KBM-7 (cell line): Measurements from ENCODE around the gene TIGD1.

Experiments used
- DNase-seq: peaks from one replicate; pipeline ENCODE4 v3.0.0-alpha.2; 2015
- in situ Hi-C: fragments of 300-500 bp; cut with MboI; formaldehyde crosslinking; loops from 2 replicates; pipeline ENCODE4 v1.14.3; 2020; ENCODE audit warnings: low sequenced_read_pairs, low pct_unique_long_range_greater_than_20kb, mixed read lengths

The TIGD1 gene

DNA sequence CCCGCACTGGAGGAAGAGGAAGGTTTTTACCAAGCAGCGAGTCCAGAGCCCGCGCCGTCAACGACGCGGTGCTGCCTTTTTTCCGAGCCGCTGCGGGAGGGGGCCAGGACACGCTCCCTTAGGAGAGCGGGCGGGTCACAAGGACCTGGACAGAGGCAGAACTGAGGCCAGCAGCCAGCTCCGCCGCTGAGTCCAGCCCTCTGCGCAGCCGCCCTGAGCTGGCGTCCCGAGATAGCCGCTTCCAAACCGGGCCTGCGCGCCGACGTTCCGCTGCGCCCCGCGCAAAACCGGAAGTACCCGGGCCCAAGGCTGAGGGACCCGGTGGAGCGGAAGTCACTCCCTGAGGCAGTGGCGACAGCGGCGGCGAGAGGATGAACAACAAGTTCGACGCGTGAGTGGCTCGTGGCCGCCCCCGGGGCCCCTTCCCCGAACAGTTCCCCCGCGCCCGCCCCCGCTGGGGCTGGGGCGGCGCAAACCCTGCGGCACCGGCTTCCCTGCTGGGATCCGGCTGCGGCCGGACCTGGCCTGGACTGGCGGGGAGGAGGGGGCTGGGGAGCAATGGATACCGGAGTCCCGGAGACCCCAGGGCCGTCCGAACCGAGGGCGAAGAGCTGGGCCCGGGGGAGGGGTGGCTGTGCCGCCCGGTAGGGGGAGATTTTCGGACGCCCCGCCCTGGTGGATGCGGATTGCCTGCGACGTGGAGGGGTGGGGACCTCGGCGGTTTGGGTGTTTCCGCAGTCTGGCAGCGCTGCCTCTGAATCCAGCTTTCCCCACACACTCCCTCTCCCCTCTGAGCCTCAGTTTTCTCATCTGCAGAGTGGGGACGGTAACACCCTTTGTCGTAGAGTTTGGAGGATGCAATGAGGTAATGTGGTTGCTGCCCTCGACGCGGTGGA lies at the start of gene TIGD1, which contains the start of gene EIF4E2:
TIGD1 (minus strand) TSS at position 204 of the 896 bp plus-strand sequence. CDS start 675 bp downstream, outside the sequence.
EIF4E2 (plus strand) TSS at position 336 of the 896 bp plus-strand sequence; CDS start at position 372, 36 bp downstream.
- in situ Hi-C loops, result no loop called here
- peak; percentile 93 for DNase-seq

- DNase-seq, result no peak
- in situ Hi-C loops, result no loop called here
Observed at GRCh38 chr2:232598293-232598692, 47.9 kb upstream of the TIGD1 start.

- in situ Hi-C loops, result no loop called here
- DNase-seq, result no peak
Observed at GRCh38 chr2:232597362-232598079, 47.2 kb upstream of the TIGD1 start.

- in situ Hi-C loops, result no loop called here
- no peak for DNase-seq
Observed at GRCh38 chr2:232593982-232594381, 43.6 kb upstream of the TIGD1 start.

- DNase-seq, result no peak
- in situ Hi-C loops, result no loop called here
Observed at GRCh38 chr2:232592772-232593395, 42.5 kb upstream of the TIGD1 start.

DNA sequence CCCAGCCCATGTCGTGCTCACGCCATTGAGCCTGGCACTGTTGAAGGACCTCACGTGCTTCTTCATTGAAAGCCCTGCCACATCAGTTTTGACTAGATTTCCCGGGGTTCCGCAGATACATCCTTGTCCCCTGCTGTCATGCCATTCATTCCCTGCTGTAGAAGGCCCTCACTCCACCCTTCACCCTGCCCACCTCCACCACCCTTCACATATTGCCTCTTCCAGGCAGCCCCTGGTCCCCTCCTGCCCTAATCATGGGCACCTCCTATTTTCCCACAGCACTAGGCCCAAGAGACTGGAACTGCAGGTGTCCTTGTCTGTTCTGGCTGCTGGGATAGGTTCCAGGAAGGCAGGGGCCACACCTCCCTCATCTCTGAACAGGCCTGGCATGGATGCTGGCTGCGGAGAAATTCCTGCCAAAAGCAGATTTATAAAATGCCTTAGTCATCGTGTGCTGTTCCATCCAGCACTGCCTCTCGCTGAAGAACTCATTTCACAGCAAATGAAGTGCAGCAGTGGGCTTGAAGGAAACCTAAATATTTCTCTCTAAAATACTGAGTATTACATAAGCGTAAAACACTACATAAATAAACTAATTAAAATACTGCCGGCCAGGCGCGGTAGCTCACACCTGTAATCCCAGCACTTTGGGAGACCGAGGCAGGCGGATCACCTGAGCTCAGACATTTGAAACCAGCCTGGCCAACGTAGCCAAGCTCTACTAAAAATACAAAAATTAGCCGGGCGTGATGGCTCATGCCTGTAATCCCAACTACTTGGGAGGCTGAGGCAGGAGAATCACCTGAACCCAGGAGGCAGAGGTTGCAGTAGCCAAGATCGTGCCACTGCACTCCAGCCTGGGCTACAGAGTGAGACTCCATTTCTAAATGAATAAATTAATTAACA lies 38.6 kb upstream of the TIGD1 start:
- in situ Hi-C loops, result no loop called here
- no peak for DNase-seq

- in situ Hi-C loops, result no loop called here
- DNase-seq, result no peak
Observed at GRCh38 chr2:232588031-232588430, 37.7 kb upstream of the TIGD1 start.

DNA sequence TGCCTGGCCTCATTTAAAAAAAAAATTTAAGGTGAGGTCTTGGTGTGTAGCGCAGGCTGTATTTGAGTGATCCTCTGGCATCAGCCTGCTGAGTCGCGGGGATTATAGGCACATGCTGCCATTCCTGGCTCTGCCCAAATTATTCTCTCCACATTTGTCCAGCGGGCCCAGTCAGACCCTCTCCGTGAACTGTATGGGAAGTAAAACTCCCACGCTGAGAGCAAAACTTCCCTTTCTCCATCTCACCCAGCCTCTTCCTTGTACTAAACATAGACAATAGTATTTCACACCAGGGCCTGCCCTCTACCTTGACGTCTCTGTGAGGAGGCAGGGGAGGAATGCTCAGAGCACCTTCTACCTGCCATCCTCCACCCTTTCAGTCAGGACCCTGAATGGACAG lies 37.2 kb upstream of the TIGD1 start:
- in situ Hi-C loops, result no loop called here
- DNase-seq, result peak; percentile 29

DNA sequence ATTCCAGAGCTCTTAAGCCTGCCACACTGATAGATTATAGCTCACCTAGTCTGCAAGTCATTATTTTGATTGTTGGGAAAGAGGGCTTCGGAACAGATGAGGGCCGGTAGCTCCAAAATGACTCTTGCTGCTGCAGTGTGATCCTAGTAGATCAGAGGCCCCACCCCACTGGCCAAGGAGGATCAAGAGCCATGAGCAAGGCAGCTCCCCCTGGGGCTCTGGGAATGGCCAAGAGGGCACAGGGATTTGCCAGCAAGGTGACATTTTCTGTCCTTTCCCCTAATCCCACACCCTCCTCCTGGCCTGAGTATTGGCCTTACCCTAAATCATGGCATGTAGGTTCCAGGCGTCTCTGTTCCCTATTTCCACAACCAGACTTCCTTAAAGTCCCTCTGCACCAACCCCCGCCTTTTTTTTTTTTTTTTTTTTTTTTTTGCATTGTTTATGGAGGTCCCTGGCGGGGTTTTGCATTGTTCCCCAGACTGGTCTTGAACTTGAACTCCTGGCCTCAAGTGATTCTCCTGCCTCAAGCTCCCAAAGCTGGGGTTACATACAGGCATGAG lies 36.7 kb upstream of the TIGD1 start:
- peak; percentile 18 for DNase-seq
- in situ Hi-C loops, result no loop called here

DNA sequence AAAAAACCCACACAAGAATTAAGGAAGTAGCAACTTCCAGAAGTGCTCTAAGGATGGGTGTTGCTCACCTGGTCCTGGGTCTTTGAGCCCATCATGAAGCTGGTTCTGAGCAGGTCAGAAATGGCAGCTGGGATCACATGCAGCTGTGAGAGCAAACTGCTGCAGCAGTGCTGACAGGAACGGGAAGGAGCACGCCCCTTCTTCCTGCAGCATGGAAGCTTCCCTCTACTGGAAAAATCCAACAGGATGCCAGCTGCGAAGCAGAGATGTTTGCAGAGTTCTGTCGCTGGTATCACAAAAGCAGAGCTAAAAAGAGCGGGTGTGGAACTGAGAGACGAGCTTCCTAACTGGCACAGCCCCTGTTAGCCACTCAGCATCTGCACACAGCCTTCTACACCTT lies 33.9 kb upstream of the TIGD1 start:
- in situ Hi-C loops, result no loop called here

DNA sequence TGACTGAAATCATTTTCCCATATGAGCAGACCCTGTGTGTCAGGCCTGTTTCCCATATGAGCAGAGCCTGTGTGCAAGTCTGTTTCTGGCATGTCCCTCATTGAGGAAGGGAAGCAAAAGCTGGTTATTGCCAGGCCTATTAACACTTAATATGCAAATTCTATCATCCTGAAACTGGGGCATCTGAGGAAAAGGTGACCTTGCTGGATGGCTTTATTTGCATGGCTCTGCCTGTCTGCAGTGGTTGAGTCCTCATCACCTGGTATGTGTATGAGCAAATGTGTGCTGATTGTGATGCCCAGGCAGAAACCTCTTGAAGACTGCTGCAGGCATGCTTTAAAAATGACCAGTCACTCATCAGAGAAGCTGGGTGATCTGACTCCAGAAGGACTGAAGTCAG lies 31.4 kb upstream of the TIGD1 start:
- in situ Hi-C loops, result no loop called here
- no peak for DNase-seq

More for the DNA sequence above, 33.9 kb upstream of the TIGD1 start:
- no peak for DNase-seq

DNA sequence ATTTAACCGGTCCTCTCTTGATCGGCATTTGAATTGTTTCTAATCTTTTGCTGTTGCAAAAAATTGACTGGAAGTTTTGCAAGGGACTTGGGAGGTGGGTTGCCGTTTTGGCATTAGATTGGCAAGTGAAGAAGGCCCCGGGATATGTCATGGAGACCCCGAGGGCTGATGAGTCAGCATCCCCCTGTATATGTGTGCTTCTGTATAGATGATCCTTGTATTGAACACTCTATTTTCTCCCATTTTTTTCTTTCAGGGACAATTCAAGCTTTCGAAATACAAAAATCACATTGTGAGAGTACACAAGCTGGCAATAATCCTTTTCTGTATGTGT lies 30.3 kb upstream of the TIGD1 start:
- in situ Hi-C loops, result no loop called here
- DNase-seq, result no peak

DNA sequence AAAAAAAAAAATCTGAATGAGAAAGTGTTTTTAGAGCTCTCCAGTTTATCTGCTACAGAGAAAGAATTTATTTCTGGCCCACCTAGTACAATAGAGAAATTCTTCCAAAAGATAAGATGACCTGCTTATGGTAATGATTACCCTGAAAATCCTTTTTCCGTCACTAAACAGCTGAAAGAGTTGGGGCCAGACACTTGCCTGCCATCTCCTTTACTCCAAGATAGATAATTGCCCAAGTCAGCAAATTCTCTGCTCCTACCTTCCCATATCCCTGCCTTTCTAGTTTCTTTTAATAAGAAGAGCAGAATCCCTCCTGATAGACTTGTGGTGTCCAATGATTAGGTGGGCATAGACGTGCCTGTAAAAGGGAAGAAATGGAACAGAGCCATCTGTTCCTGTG lies 28.3 kb upstream of the TIGD1 start:
- in situ Hi-C loops, result no loop called here
- no peak for DNase-seq

DNA sequence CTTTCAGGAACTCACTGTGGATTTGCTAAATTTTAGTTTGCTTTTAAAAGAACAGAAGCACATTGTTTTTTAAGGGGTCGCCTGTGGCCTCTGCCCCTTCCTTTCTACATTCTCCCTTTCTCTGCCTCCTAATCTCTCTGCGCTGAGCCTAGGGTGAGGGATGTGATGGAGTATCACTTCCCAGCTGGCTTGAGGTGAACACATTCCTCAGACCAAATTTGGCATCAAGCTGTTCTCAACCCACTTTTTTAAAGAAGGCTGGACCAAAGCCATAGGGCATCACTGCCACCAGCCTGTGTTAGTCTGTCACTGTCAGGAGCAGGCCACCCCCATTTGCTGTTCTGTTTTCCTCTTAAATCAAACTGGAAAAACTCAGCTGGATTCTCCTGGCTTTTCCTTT lies 27.5 kb upstream of the TIGD1 start:
- in situ Hi-C loops, result no loop called here

GRCh38 chr2:232576995-232577394 lies 26.6 kb upstream of the TIGD1 start:
- in situ Hi-C loops, result no loop called here

More for the DNA sequence above, 27.5 kb upstream of the TIGD1 start:
- DNase-seq, result no peak

GRCh38 chr2:232575404-232575746 lies 25.0 kb upstream of the TIGD1 start:
- in situ Hi-C loops, result no loop called here
- no peak for DNase-seq

More at GRCh38 chr2:232576995-232577394, 26.6 kb upstream of the TIGD1 start:
- no peak for DNase-seq

GRCh38 chr2:232574674-232575403 lies 24.5 kb upstream of the TIGD1 start:
- DNase-seq, result no peak
- in situ Hi-C loops, result no loop called here

DNA sequence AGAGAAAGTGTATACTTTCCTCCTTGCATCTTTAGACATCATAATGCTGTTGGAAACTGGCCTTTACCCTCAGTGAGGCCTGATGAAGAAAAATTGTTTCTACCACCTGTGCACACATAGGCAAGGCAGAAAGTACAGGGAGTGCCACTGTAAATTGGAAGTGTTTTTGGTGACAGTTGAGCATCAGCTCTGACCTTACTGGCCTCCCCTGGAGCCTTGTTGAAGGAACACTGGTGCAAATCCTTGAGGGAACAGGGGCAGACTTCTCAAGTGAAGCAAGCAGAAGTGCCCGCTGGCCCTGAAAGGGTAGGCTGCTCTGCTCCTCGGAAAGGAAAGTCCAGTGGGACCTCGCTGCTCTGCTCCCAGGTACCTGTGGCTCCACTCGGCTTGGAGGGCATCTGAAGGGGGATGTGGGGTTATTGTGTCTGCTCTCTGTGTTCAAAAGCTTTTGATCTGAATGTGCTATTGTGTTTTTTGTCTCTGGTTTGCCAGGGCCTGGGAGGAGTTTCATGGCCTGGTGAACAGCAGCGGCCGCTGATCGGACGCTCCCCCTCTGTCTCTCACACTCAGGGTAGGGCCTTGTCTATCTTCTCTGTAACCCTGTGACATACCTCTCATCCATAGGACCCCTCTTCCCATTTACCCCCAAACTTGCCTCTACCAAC lies 23.5 kb upstream of the TIGD1 start:
- in situ Hi-C loops, result no loop called here
- DNase-seq, result no peak
